HepG2 (cell line): Measurements from ENCODE around the gene NINJ2. TPM values are rescaled to one million over a fixed set of nuclear protein-coding genes. Genes with fewer than 3 reads are reported as not detected.

Experiments
- ARID5B ChIP-seq: IDR thresholded peaks from 2 replicates; pipeline ENCODE4 v1.4.0; 2020; ENCODE audit warnings: mild to moderate bottlenecking, missing genetic modification reagents
- CREB1 ChIP-seq, 2 experiments: fragments of 450-650 bp in 1 of 2; IDR thresholded peaks; 2 replicates each; pipeline ENCODE4 v1.6.1; 2016 to 2017; ENCODE audit warnings: control low read depth in 1 of 2, mild to moderate bottlenecking in 1 of 2, missing compliant biosample characterization in 1 of 2, missing genetic modification characterization in 1 of 2
- EED ChIP-seq: sonication (generic); formaldehyde crosslinking; IDR thresholded peaks from 2 replicates; pipeline ENCODE4 v1.5.0; 2020; ENCODE audit warnings: mild to moderate bottlenecking, missing genetic modification reagents
- FOXO4 ChIP-seq: sonication (generic); formaldehyde crosslinking; conservative IDR thresholded peaks from 2 replicates; pipeline ENCODE4 v1.8.1; 2023; ENCODE audit warnings: missing genetic modification reagents
- IRF9 ChIP-seq: sonication (generic); formaldehyde crosslinking; IDR thresholded peaks from 2 replicates; pipeline ENCODE4 v1.8.0; 2022; ENCODE audit warnings: missing genetic modification reagents, mild to moderate bottlenecking, borderline replicate concordance
- KAT7 ChIP-seq: IDR thresholded peaks from 2 replicates; pipeline ENCODE4 v1.6.1; 2018; ENCODE audit warnings: borderline replicate concordance, missing compliant biosample characterization
- KLF12 ChIP-seq: sonication (generic); formaldehyde crosslinking; IDR thresholded peaks from 2 replicates; pipeline ENCODE4 v1.4.0; 2020; ENCODE audit warnings: missing genetic modification reagents, borderline replicate concordance
- NFYB ChIP-seq: sonication (generic); formaldehyde crosslinking; IDR thresholded peaks from 2 replicates; pipeline ENCODE4 v1.4.0; 2020; ENCODE audit warnings: missing genetic modification reagents
- NFYC ChIP-seq: IDR thresholded peaks from 2 replicates; pipeline ENCODE4 v1.6.1; 2016; ENCODE audit warnings: missing genetic modification reagents, missing compliant biosample characterization
- RARA ChIP-seq: IDR thresholded peaks from 2 replicates; pipeline ENCODE4 v1.6.1; 2016; ENCODE audit warnings: missing genetic modification reagents, missing compliant biosample characterization
- SCMH1 ChIP-seq: sonication (generic); formaldehyde crosslinking; IDR thresholded peaks from 2 replicates; pipeline ENCODE4 v1.9.0; 2021; ENCODE audit warnings: missing genetic modification reagents, mild to moderate bottlenecking, borderline replicate concordance
- TRIM22 ChIP-seq: fragments of 450-650 bp; IDR thresholded peaks from 2 replicates; pipeline ENCODE4 v1.6.1; 2017
- ZBTB2 ChIP-seq: sonication (generic); formaldehyde crosslinking; IDR thresholded peaks from 2 replicates; pipeline ENCODE4 v1.8.0; 2022; ENCODE audit warnings: low read depth, missing genetic modification reagents
- ZBTB7A ChIP-seq: sonication (generic); formaldehyde crosslinking; IDR thresholded peaks from 2 replicates; pipeline ENCODE4 v1.8.0; 2022; ENCODE audit warnings: mild to moderate bottlenecking, missing genetic modification reagents
- ZNF138 ChIP-seq: sonication (generic); formaldehyde crosslinking; IDR thresholded peaks from 2 replicates; pipeline ENCODE4 v1.5.0; 2020; ENCODE audit warnings: mild to moderate bottlenecking, low read depth, missing genetic modification reagents
- ZNF275 ChIP-seq: sonication (generic); formaldehyde crosslinking; IDR thresholded peaks from 2 replicates; pipeline ENCODE4 v1.8.0; 2022; ENCODE audit warnings: missing genetic modification reagents, mild to moderate bottlenecking, inconsistent platforms, borderline replicate concordance
- ZNF331 ChIP-seq: sonication (generic); formaldehyde crosslinking; IDR thresholded peaks from 2 replicates; pipeline ENCODE4 v1.4.0; 2020; ENCODE audit warnings: missing genetic modification reagents
- polyA plus RNA-seq, 8 experiments: library from polyadenylated mRNA; depleted of rRNA in 3 of 8; stranded (reverse) in 7 of 8; unstranded in 1 of 8; fragments of >200 nt; fragmentation: Illumina TruSeq in 4 of 8; extraction: Trizol in 4 of 8; gene quantifications; 2 replicates each; pipeline versions ENCODE4 v1.2.1 to v1.2.3, GENCODE V29; 2011 to 2016; ENCODE audit warnings: low read depth in 4 of 8, missing spikeins in 1 of 8, mixed read lengths in 1 of 8; ENCODE audit not compliant: insufficient read depth in 1 of 8
- total RNA-seq, 5 experiments: library from RNA; depleted of rRNA; stranded (reverse); fragments of >200 nt; fragmentation: Illumina TruSeq; extraction: Trizol; gene quantifications; 2 replicates each; pipeline ENCODE4 v1.2.3, GENCODE V29; 2016; ENCODE audit warnings: low read depth in 1 of 5

Gene NINJ2
- total and polyA plus RNA-seq, 2 of the 13 experiments (the other 11 are each of a cell fraction or from before 2014, with no cell fraction given): 0.62 to 3.8 TPM

- peak; percentile 37; the same call in 1 of the 2 replicates for TF ChIP-seq NFYC (CRISPR knock-in tag)
- TF ChIP-seq KAT7 (CRISPR knock-in tag): no peak; the same call in 1 of the 2 replicates
- TF ChIP-seq FOXO4: no peak
- TF ChIP-seq SCMH1 (CRISPR knock-in tag): no peak
- 0 out of 2 replicates have a peak, but pooled peaks have one; percentile 5 for TF ChIP-seq ZNF331
- TF ChIP-seq NFYB: 0 out of 2 replicates have a peak, but pooled peaks have one; percentile 28
- no peak for TF ChIP-seq CREB1 (IDR thresholded peaks at IDR 0.05)
- no peak; the same call in 1 of the 2 replicates for TF ChIP-seq CREB1 (CRISPR knock-in tag; IDR thresholded peaks at IDR 0.05)
- peak; percentile 65 for TF ChIP-seq ARID5B (CRISPR knock-in tag)
- peak; percentile 85; the same call in 1 of the 2 replicates for TF ChIP-seq ZNF275
- TF ChIP-seq KLF12 (CRISPR knock-in tag): no peak
- TF ChIP-seq ZBTB7A (CRISPR knock-in tag): 0 out of 2 replicates have a peak, but pooled peaks have one; percentile 15
- 0 out of 2 replicates have a peak, but pooled peaks have one; percentile 18 for TF ChIP-seq ZBTB2 (CRISPR knock-in tag)
- TF ChIP-seq ZNF138 (CRISPR knock-in tag): no peak
- TF ChIP-seq RARA (CRISPR knock-in tag): peak; percentile 68
- 0 out of 2 replicates have a peak, but pooled peaks have one; percentile 8 for TF ChIP-seq IRF9 (CRISPR knock-in tag)
- TF ChIP-seq EED (CRISPR knock-in tag): peak; percentile 75
- TF ChIP-seq TRIM22: no peak
Observed at GRCh38 chr12:570921-571794, 92.1 kb downstream of the NINJ2 start (continued).
